T-cell (primary cell): ENCODE data around the gene BIRC2. TPM values are rescaled to one million over a fixed set of nuclear protein-coding genes. Genes with fewer than 3 reads are reported as not detected.

ENCODE experiments used
- ATAC-seq, 4 experiments: fragments of 200-7000 bp in 3 of 4; fragments of 150-1000 bp in 1 of 4; cut with Tn5 transposase; replicated peaks in 1 of 4; 1 replicate in 3 of 4; 2 replicates in 1 of 4; pipeline ENCODE4 v1.10.0; 2021; ENCODE audit warnings: moderate library complexity in 3 of 4, mild to moderate bottlenecking in 2 of 4, moderate number of reproducible peaks in 1 of 4
- CTCF ChIA-PET, 2 donors: fragments of 300-600 bp; sonication (Branson Sonifier 250); formaldehyde crosslinking; loops; one replicate each; lab custom pipeline; 2022; ENCODE audit warnings: antibody characterized with exemption in 2 of 2; lab: Charles Lee
- POLR2A ChIA-PET, 2 donors: fragments of 300-600 bp; sonication (Branson Sonifier 250); formaldehyde crosslinking; loops; one replicate each; lab custom pipeline; 2022; ENCODE audit warnings: antibody characterized with exemption in 2 of 2; lab: Charles Lee
- DNase-seq, 35 experiments: peaks; one replicate each; pipeline versions ENCODE4 v3.0.0 to v3.0.0-alpha.2; 2013 to 2023
- H3K27ac ChIP-seq: one replicate; pipeline ENCODE4 v1.5.1; 2013; ENCODE audit warnings: low read length
- H3K27me3 ChIP-seq, 2 experiments: replicated peaks in 1 of 2; 1 replicate in 1 of 2; 2 replicates in 1 of 2; pipeline versions ENCODE4 v1.6.1 to v1.7.0; 2013; ENCODE audit warnings: low read length in 1 of 2, mixed read lengths in 1 of 2; ENCODE audit not compliant: control insufficient read depth in 2 of 2, insufficient read depth in 2 of 2; ENCODE audit errors: extremely low read depth in 1 of 2
- H3K36me3 ChIP-seq, 2 donors: 1 replicate in 1 of 2; 2 replicates in 1 of 2; pipeline versions ENCODE4 v1.6.1 to v1.7.0; 2013; ENCODE audit warnings: low read length in 1 of 2; ENCODE audit not compliant: control insufficient read depth in 2 of 2, insufficient read depth in 1 of 2; ENCODE audit errors: extremely low read depth in 1 of 2
- H3K4me1 ChIP-seq, 2 experiments: 1 replicate in 1 of 2; 2 replicates in 1 of 2; pipeline versions ENCODE4 v1.6.1 to v1.7.0; 2013; ENCODE audit warnings: low read length in 2 of 2, mixed read lengths in 1 of 2; ENCODE audit not compliant: insufficient read depth in 2 of 2, control insufficient read depth in 1 of 2; ENCODE audit errors: extremely low read depth in 1 of 2
- H3K4me3 ChIP-seq, 2 donors: 1 replicate in 1 of 2; 2 replicates in 1 of 2; pipeline versions ENCODE4 v1.5.1 to v1.7.0; 2013; ENCODE audit warnings: mild to moderate bottlenecking in 2 of 2, low read length in 1 of 2, moderate library complexity in 1 of 2; ENCODE audit not compliant: control insufficient read depth in 1 of 2; ENCODE audit errors: extremely low read depth in 1 of 2
- H3K9me3 ChIP-seq: 2 replicates; pipeline ENCODE4 v1.7.0; 2013
- H3K27ac Mint-ChIP-seq, 2 donors: one replicate each; pipeline ENCODE4 v1.8.0; 2020 to 2021; ENCODE audit warnings: mild to moderate bottlenecking in 2 of 2, mixed read lengths in 2 of 2
- H3K27me3 Mint-ChIP-seq, 2 donors: one replicate each; pipeline ENCODE4 v1.8.0; 2021 to 2022; ENCODE audit warnings: mixed read lengths in 2 of 2
- H3K36me3 Mint-ChIP-seq: one replicate; pipeline ENCODE4 v1.8.0; 2021; ENCODE audit warnings: mixed read lengths
- H3K4me1 Mint-ChIP-seq, 3 donors: one replicate each; pipeline ENCODE4 v1.8.0; 2020 to 2022; ENCODE audit warnings: mixed read lengths in 3 of 3, mild to moderate bottlenecking in 1 of 3
- H3K4me3 Mint-ChIP-seq, 3 donors: one replicate each; pipeline ENCODE4 v1.8.0; 2020 to 2022; ENCODE audit warnings: mild to moderate bottlenecking in 3 of 3, mixed read lengths in 3 of 3, moderate library complexity in 3 of 3
- H3K9me3 Mint-ChIP-seq, 3 donors: one replicate each; pipeline ENCODE4 v1.8.0; 2020 to 2022; ENCODE audit warnings: mixed read lengths in 3 of 3
- WGBS: methylation state at CpG from one replicate; pipeline ENCODE4 v1.1.5; 2013; ENCODE audit warnings: missing lambda C conversion rate; ENCODE audit not compliant: insufficient coverage; 5-methylcytosine and 5-hydroxymethylcytosine counted together
- total RNA-seq, 35 experiments: library from RNA in 6 of 35; stranded (reverse) in 6 of 35; fragments of 120-200 nt in 1 of 35; gene quantifications; one replicate each; pipeline versions ENCODE4 v1.2.1 to v1.2.4 and lab custom pipeline; 2013 to 2026

BIRC2 gene
- total RNA-seq, 5 donors from 2014 or later (not counting 1 experiment from before 2014, with no cell fraction given) = 53.3 to 100 (median 60.8) TPM

- H3K4me3 Mint-ChIP-seq = no peak overlapping the region
- H3K9me3 ChIP-seq = no peaks in the 10 kb centered on the region
- H3K9me3 Mint-ChIP-seq = no peaks in the 10 kb centered on the region
- ATAC-seq = no peak
- H3K36me3 Mint-ChIP-seq = peaks cover 69% of the 10 kb centered on the region
- no CpG with 5 or more reads among the region's 5 CpGs for WGBS
- H3K27me3 Mint-ChIP-seq = no peaks in the 10 kb centered on the region
- DNase-seq = no peak
- ChIA-PET POLR2A (interaction anchor here in 1 of 2 donors (1.1 kb wide), 1 partner anchor 37 kb away, joined by 4 read pairs; no protein-coding TSS in a partner anchor), CTCF (interaction anchor here in 1 of 2 donors (0.5 to 0.7 kb wide), 2 partner anchors 44 to 73 kb away, joined by 3 to 4 read pairs; no protein-coding TSS in a partner anchor)
- peaks cover 0 to 13% of the 10 kb centered on the region in 2 experiments for H3K4me1 ChIP-seq
- H3K4me1 Mint-ChIP-seq = peaks cover 24 to 33% (median 31%) of the 10 kb centered on the region in 3 donors
- no peaks in the 10 kb centered on the region for H3K27me3 ChIP-seq
- H3K4me3 ChIP-seq = no peak overlapping the region
- no peak overlapping the region for H3K27ac ChIP-seq
- peaks cover 7 to 21% of the 10 kb centered on the region in 2 donors for H3K36me3 ChIP-seq
- peak overlapping the region; percentile 56 to 71 for H3K27ac Mint-ChIP-seq
Measured at GRCh38 chr11:102385085-102386007, 38.3 kb downstream of the BIRC2 start.

GRCh38 chr11:102386136-102386734 is 39.2 kb downstream of the BIRC2 start:
- Histone ChIP-seq H3K9me3 (no peaks in the 10 kb centered on the region), H3K4me3 (no peak overlapping the region), H3K4me1 (peaks cover 7 to 13% of the 10 kb centered on the region in 2 experiments), H3K36me3 (peaks cover 0 to 21% of the 10 kb centered on the region in 2 donors), H3K27me3 (no peaks in the 10 kb centered on the region), H3K27ac (no peak overlapping the region)
- Mint-ChIP-seq H3K27ac (peak overlapping the region; percentile 63 to 82), H3K4me3 (no peak overlapping the region), H3K27me3 (no peaks in the 10 kb centered on the region), H3K9me3 (no peaks in the 10 kb centered on the region), H3K36me3 (peaks cover 67% of the 10 kb centered on the region), H3K4me1 (peaks cover 30 to 39% (median 39%) of the 10 kb centered on the region in 3 donors)
- POLR2A ChIA-PET = interaction anchor here in 1 of 2 donors (1.1 kb wide), 1 partner anchor 36 kb away, joined by 4 read pairs; no protein-coding TSS in a partner anchor
- ATAC-seq (peak; percentile 29 to 61 (median 50)), DNase-seq (no peak)
- no CpG with 5 or more reads among the region's 2 CpGs for WGBS
- CTCF ChIA-PET = interaction anchor here in 1 of 2 donors (0.5 to 0.7 kb wide), 2 partner anchors 44 to 74 kb away, joined by 3 to 4 read pairs; no protein-coding TSS in a partner anchor

GRCh38 chr11:102387043-102387781 is 40.2 kb downstream of the BIRC2 start:
- Histone ChIP-seq H3K4me3 (no peak overlapping the region), H3K9me3 (no peaks in the 10 kb centered on the region), H3K4me1 (peaks cover 12 to 13% of the 10 kb centered on the region in 2 experiments), H3K36me3 (peaks cover 0 to 17% of the 10 kb centered on the region in 2 donors), H3K27me3 (no peaks in the 10 kb centered on the region), H3K27ac (no peak overlapping the region)
- Mint-ChIP-seq H3K36me3 (peaks cover 61% of the 10 kb centered on the region), H3K4me1 (peaks cover 30 to 45% (median 40%) of the 10 kb centered on the region in 3 donors), H3K27ac (peak overlapping the region; percentile 63 to 82), H3K4me3 (no peak overlapping the region), H3K9me3 (no peaks in the 10 kb centered on the region), H3K27me3 (no peaks in the 10 kb centered on the region)
- no peak for DNase-seq
- WGBS = no CpG with 5 or more reads among the region's 8 CpGs
- no peak for ATAC-seq
- ChIA-PET POLR2A (interaction anchor here in 1 of 2 donors (0.6 kb wide), 1 partner anchor 97 kb away, joined by 3 read pairs; no protein-coding TSS in a partner anchor), CTCF (interaction anchor here in 1 of 2 donors (0.7 kb wide), 1 partner anchor 99 kb away, joined by 6 read pairs; no protein-coding TSS in a partner anchor)

GRCh38 chr11:102389253-102389652 is 42.2 kb downstream of the BIRC2 start:
- Mint-ChIP-seq H3K4me1 (peaks cover 48 to 58% (median 54%) of the 10 kb centered on the region in 3 donors), H3K9me3 (no peaks in the 10 kb centered on the region), H3K27me3 (no peaks in the 10 kb centered on the region), H3K4me3 (no peak overlapping the region), H3K27ac (peak overlapping the region; percentile 3 to 40), H3K36me3 (peaks cover 64% of the 10 kb centered on the region)
- ChIA-PET CTCF (interaction anchor here (0.6 to 2.8 kb wide), 30 partner anchors 12 to 665 kb away, joined by 3 to 26 read pairs (median 4); no protein-coding TSS in a partner anchor), POLR2A (interaction anchor here (0.6 kb wide), 3 partner anchors 11 to 39 kb away, joined by 3 to 8 read pairs (median 6); no protein-coding TSS in a partner anchor)
- peaks cover 13 to 20% of the 10 kb centered on the region in 2 experiments for H3K4me1 ChIP-seq
- ATAC-seq = no peak
- no peak overlapping the region for H3K4me3 ChIP-seq
- peaks cover 0 to 21% of the 10 kb centered on the region in 2 donors for H3K36me3 ChIP-seq
- H3K27me3 ChIP-seq = no peaks in the 10 kb centered on the region
- H3K9me3 ChIP-seq = no peaks in the 10 kb centered on the region
- H3K27ac ChIP-seq = no peak overlapping the region
- no CpG with 5 or more reads among the region's 4 CpGs for WGBS
- DNase-seq = no peak

GRCh38 chr11:102390667-102391465 is 43.9 kb downstream of the BIRC2 start:
- H3K9me3 ChIP-seq = no peaks in the 10 kb centered on the region
- H3K9me3 Mint-ChIP-seq = no peaks in the 10 kb centered on the region
- peaks cover 0 to 20% of the 10 kb centered on the region in 2 donors for H3K36me3 ChIP-seq
- no peak overlapping the region for H3K27ac ChIP-seq
- no peak overlapping the region for H3K4me3 Mint-ChIP-seq
- H3K27ac Mint-ChIP-seq = peak overlapping the region; percentile 73 to 81
- no peak overlapping the region for H3K4me3 ChIP-seq
- peaks cover 7 to 20% of the 10 kb centered on the region in 2 experiments for H3K4me1 ChIP-seq
- no peaks in the 10 kb centered on the region for H3K27me3 ChIP-seq
- DNase-seq (peak in 30 of 35 experiments; percentile 17 to 74 (median 32)), ATAC-seq (peak; percentile 62 to 72 (median 65))
- ChIA-PET CTCF (interaction anchor here (0.5 to 2.8 kb wide), 44 partner anchors 8 to 276 kb away, joined by 3 to 26 read pairs (median 4); no protein-coding TSS in a partner anchor), POLR2A (interaction anchor here in 1 of 2 donors (0.7 kb wide), 1 partner anchor 51 kb away, joined by 3 read pairs; no protein-coding TSS in a partner anchor)
- H3K27me3 Mint-ChIP-seq = no peaks in the 10 kb centered on the region
- H3K36me3 Mint-ChIP-seq = peaks cover 57% of the 10 kb centered on the region
- H3K4me1 Mint-ChIP-seq = peaks cover 36 to 50% (median 46%) of the 10 kb centered on the region in 3 donors
- 53% methylated on average over 8 of the region's 12 CpGs for WGBS
